RKO (cell line): Measurements from ENCODE around the gene MACIR.
"Not testable (repeated sequence)": the region's sequence is repeated elsewhere in the genome, so short reads cannot be mapped to it uniquely, and the experiment has no call there.

Experiments
- DNase-seq: peaks from one replicate; pipeline ENCODE4 v3.0.0-alpha.2; 2016; ENCODE audit warnings: low spot score

MACIR gene

GRCh38 chr5:103258368-103258956 is at the start of gene MACIR:
TSS of gene MACIR (plus strand) at chr5:103258763. CDS start at chr5:103275920, 17,157 bp downstream.
- DNase-seq: peak; percentile 96

- DNase-seq: no peak
Measured at GRCh38 chr5:103209065-103209464, 49.5 kb upstream of the MACIR start.

GRCh38 chr5:103210952-103211351 is 47.6 kb upstream of the MACIR start:
- no peak for DNase-seq

- DNase-seq: no peak
Measured at GRCh38 chr5:103211576-103212561, 46.7 kb upstream of the MACIR start.

- DNase-seq: no peak
Measured at GRCh38 chr5:103216137-103216536, 42.4 kb upstream of the MACIR start.

GRCh38 chr5:103216697-103217096 is 41.9 kb upstream of the MACIR start:
- DNase-seq: no peak

GRCh38 chr5:103217101-103217500 is 41.5 kb upstream of the MACIR start:
- no peak for DNase-seq

GRCh38 chr5:103218164-103218563 is 40.4 kb upstream of the MACIR start:
- no peak for DNase-seq

GRCh38 chr5:103219074-103219473 is 39.5 kb upstream of the MACIR start:
- not testable (repeated sequence) for DNase-seq

- no peak for DNase-seq
Measured at GRCh38 chr5:103223031-103223955, 35.3 kb upstream of the MACIR start.

- DNase-seq: peak; percentile 82
Measured at GRCh38 chr5:103224118-103224893, 34.3 kb upstream of the MACIR start.

- no peak for DNase-seq
Measured at GRCh38 chr5:103224894-103225246, 33.7 kb upstream of the MACIR start.

- no peak for DNase-seq
Measured at GRCh38 chr5:103228061-103228460, 30.5 kb upstream of the MACIR start.

- DNase-seq: no peak
Measured at GRCh38 chr5:103228588-103228987, 30.0 kb upstream of the MACIR start.

- peak; percentile 54 for DNase-seq
Measured at GRCh38 chr5:103232393-103232999, 26.1 kb upstream of the MACIR start.

GRCh38 chr5:103234239-103234975 is 24.2 kb upstream of the MACIR start:
- no peak for DNase-seq

- DNase-seq: no peak
Measured at GRCh38 chr5:103235891-103236290, 22.7 kb upstream of the MACIR start.

GRCh38 chr5:103237778-103238177 is 20.8 kb upstream of the MACIR start:
- no peak for DNase-seq

- no peak for DNase-seq
Measured at GRCh38 chr5:103243665-103244064, 14.9 kb upstream of the MACIR start.

GRCh38 chr5:103244398-103244797 is 14.2 kb upstream of the MACIR start:
- DNase-seq: no peak
